Karpas-422 (cell line): ENCODE results near the gene ELFN2. TPM values are rescaled to one million over a fixed set of nuclear protein-coding genes. Genes with fewer than 3 reads are reported as not detected.

Experiments
- DNase-seq: peaks from one replicate; pipeline ENCODE4 v3.0.0-alpha.2; 2015
- H2AFZ ChIP-seq: fragments of 200-600 bp; sonication (generic); 2 replicates; pipeline ENCODE4 v1.6.1; 2014; ENCODE audit warnings: antibody characterized with exemption, low read length, mixed read lengths
- H3K27ac ChIP-seq: fragments of 200-600 bp; sonication (generic); 2 replicates; pipeline ENCODE4 v1.5.1; 2014; ENCODE audit warnings: mild to moderate bottlenecking, low read length, moderate library complexity
- H3K27me3 ChIP-seq: fragments of 200-600 bp; sonication (generic); 2 replicates; pipeline ENCODE4 v1.6.1; 2014; ENCODE audit warnings: low read length, mixed read lengths
- H3K36me3 ChIP-seq: fragments of 200-600 bp; sonication (generic); 2 replicates; pipeline ENCODE4 v1.6.1; 2014; ENCODE audit warnings: low read length, mixed read lengths; ENCODE audit not compliant: insufficient read depth
- H3K4me1 ChIP-seq: fragments of 200-600 bp; sonication (generic); 2 replicates; pipeline ENCODE4 v1.6.1; 2014; ENCODE audit warnings: mild to moderate bottlenecking, low read length, mixed read lengths
- H3K4me2 ChIP-seq: fragments of 200-600 bp; sonication (generic); 2 replicates; pipeline ENCODE4 v1.6.1; 2014; ENCODE audit warnings: low read length, low read depth, mild to moderate bottlenecking; ENCODE audit not compliant: poor library complexity, severe bottlenecking
- H3K4me3 ChIP-seq: fragments of 200-600 bp; sonication (generic); 2 replicates; pipeline ENCODE4 v1.5.1; 2014; ENCODE audit warnings: mild to moderate bottlenecking, antibody characterized with exemption, low read length, mixed read lengths
- H3K79me2 ChIP-seq: fragments of 200-600 bp; sonication (generic); 2 replicates; pipeline ENCODE4 v1.6.1; 2014; ENCODE audit warnings: mild to moderate bottlenecking, low read length, mixed read lengths
- H3K9ac ChIP-seq: fragments of 200-600 bp; sonication (generic); 2 replicates; pipeline ENCODE4 v1.6.0; 2014; ENCODE audit warnings: low read length
- H3K9me2 ChIP-seq: fragments of 200-600 bp; sonication (generic), shearing (Covaris generic); replicated peaks from 2 replicates; pipeline ENCODE4 v1.6.0; 2014; ENCODE audit warnings: mild to moderate bottlenecking, low read length, moderate library complexity; ENCODE audit not compliant: insufficient read depth
- H3K9me3 ChIP-seq: fragments of 300-700, 200-600 bp; sonication (generic); 2 replicates; pipeline ENCODE4 v1.6.1; 2014; ENCODE audit warnings: low read length, mixed read lengths
- H4K20me1 ChIP-seq: fragments of 200-600 bp; sonication (generic); 2 replicates; pipeline ENCODE4 v1.6.1; 2014; ENCODE audit warnings: mild to moderate bottlenecking, antibody characterized with exemption, low read length, low read depth; ENCODE audit not compliant: insufficient read depth
- total RNA-seq: library from RNA; depleted of rRNA; stranded (reverse); fragments of >200 nt; shearing (Covaris generic); gene quantifications from 2 replicates; pipeline ENCODE4 v1.2.3, GENCODE V29; 2014; ENCODE audit warnings: low replicate concordance

The ELFN2 gene
- total RNA-seq, 1 experiment from 2014 or later = not detected

GRCh38 chr22:37358917-37359316, 68.4 kb downstream of the ELFN2 start:
- no peaks in the 10 kb centered on the region for H3K9me3 ChIP-seq
- H4K20me1 ChIP-seq = no peaks in the 10 kb centered on the region
- no peaks in the 10 kb centered on the region for H3K9me2 ChIP-seq
- no peak overlapping the region for H3K27ac ChIP-seq
- H3K9ac ChIP-seq = no peak overlapping the region
- H3K4me3 ChIP-seq = no peak overlapping the region
- no peak overlapping the region for H3K4me2 ChIP-seq
- no peaks in the 10 kb centered on the region for H3K27me3 ChIP-seq
- DNase-seq = no peak
- no peaks in the 10 kb centered on the region for H3K4me1 ChIP-seq
- H3K36me3 ChIP-seq = no peaks in the 10 kb centered on the region
- no peak overlapping the region for H2AFZ ChIP-seq
- H3K79me2 ChIP-seq = no peaks in the 10 kb centered on the region

- DNase-seq = no peak
- Histone ChIP-seq H3K4me3 (no peak overlapping the region), H3K4me2 (no peak overlapping the region), H3K4me1 (no peaks in the 10 kb centered on the region), H3K79me2 (no peaks in the 10 kb centered on the region), H3K9me2 (no peaks in the 10 kb centered on the region), H2AFZ (no peak overlapping the region), H3K27ac (no peak overlapping the region), H3K27me3 (no peaks in the 10 kb centered on the region), H4K20me1 (no peaks in the 10 kb centered on the region), H3K9me3 (no peaks in the 10 kb centered on the region), H3K9ac (no peak overlapping the region), H3K36me3 (no peaks in the 10 kb centered on the region)
Observed at GRCh38 chr22:37358386-37358785, 68.9 kb downstream of the ELFN2 start.

- Histone ChIP-seq H3K27ac (no peak overlapping the region), H3K4me2 (no peak overlapping the region), H3K9me3 (no peaks in the 10 kb centered on the region), H4K20me1 (no peaks in the 10 kb centered on the region), H3K36me3 (no peaks in the 10 kb centered on the region), H3K4me1 (no peaks in the 10 kb centered on the region), H3K27me3 (no peaks in the 10 kb centered on the region), H3K79me2 (no peaks in the 10 kb centered on the region), H3K9me2 (no peaks in the 10 kb centered on the region), H2AFZ (no peak overlapping the region), H3K9ac (no peak overlapping the region), H3K4me3 (no peak overlapping the region)
- no peak for DNase-seq
Observed at GRCh38 chr22:37357446-37358075, 69.7 kb downstream of the ELFN2 start.

GRCh38 chr22:37356922-37357321, 70.4 kb downstream of the ELFN2 start:
- no peak overlapping the region for H3K4me2 ChIP-seq
- DNase-seq = no peak
- H3K9ac ChIP-seq = no peak overlapping the region
- no peak overlapping the region for H3K4me3 ChIP-seq
- H3K79me2 ChIP-seq = no peaks in the 10 kb centered on the region
- H3K27me3 ChIP-seq = no peaks in the 10 kb centered on the region
- H3K27ac ChIP-seq = no peak overlapping the region
- no peaks in the 10 kb centered on the region for H3K4me1 ChIP-seq
- H3K9me2 ChIP-seq = no peaks in the 10 kb centered on the region
- no peaks in the 10 kb centered on the region for H3K9me3 ChIP-seq
- no peaks in the 10 kb centered on the region for H4K20me1 ChIP-seq
- no peak overlapping the region for H2AFZ ChIP-seq
- H3K36me3 ChIP-seq = no peaks in the 10 kb centered on the region

- H3K9me2 ChIP-seq = no peaks in the 10 kb centered on the region
- no peak overlapping the region for H3K9ac ChIP-seq
- no peaks in the 10 kb centered on the region for H3K36me3 ChIP-seq
- no peaks in the 10 kb centered on the region for H3K4me1 ChIP-seq
- no peaks in the 10 kb centered on the region for H3K27me3 ChIP-seq
- H3K4me3 ChIP-seq = no peak overlapping the region
- DNase-seq = no peak
- no peak overlapping the region for H3K4me2 ChIP-seq
- H3K79me2 ChIP-seq = no peaks in the 10 kb centered on the region
- H4K20me1 ChIP-seq = no peaks in the 10 kb centered on the region
- H2AFZ ChIP-seq = no peak overlapping the region
- no peak overlapping the region for H3K27ac ChIP-seq
- H3K9me3 ChIP-seq = no peaks in the 10 kb centered on the region
Observed at GRCh38 chr22:37355174-37355573, 72.1 kb downstream of the ELFN2 start.

- Histone ChIP-seq H3K36me3 (no peaks in the 10 kb centered on the region), H3K4me2 (no peak overlapping the region), H2AFZ (no peak overlapping the region)
Observed at GRCh38 chr22:37354670-37355069, 72.6 kb downstream of the ELFN2 start.

GRCh38 chr22:37354261-37354660, 73.0 kb downstream of the ELFN2 start:
- H4K20me1 ChIP-seq = no peaks in the 10 kb centered on the region

More at GRCh38 chr22:37354670-37355069, 72.6 kb downstream of the ELFN2 start:
- Histone ChIP-seq H3K4me1 (no peaks in the 10 kb centered on the region), H3K9ac (no peak overlapping the region), H3K9me2 (no peaks in the 10 kb centered on the region), H3K4me3 (no peak overlapping the region), H3K9me3 (no peaks in the 10 kb centered on the region), H3K27me3 (no peaks in the 10 kb centered on the region), H3K27ac (no peak overlapping the region), H4K20me1 (no peaks in the 10 kb centered on the region), H3K79me2 (no peaks in the 10 kb centered on the region)
- no peak for DNase-seq

GRCh38 chr22:37353839-37354238, 73.4 kb downstream of the ELFN2 start:
- no peak overlapping the region for H2AFZ ChIP-seq
- H3K79me2 ChIP-seq = no peaks in the 10 kb centered on the region
- no peaks in the 10 kb centered on the region for H3K9me3 ChIP-seq
- no peak overlapping the region for H3K9ac ChIP-seq
- H3K4me1 ChIP-seq = no peaks in the 10 kb centered on the region
- no peak overlapping the region for H3K27ac ChIP-seq
- H3K36me3 ChIP-seq = no peaks in the 10 kb centered on the region
- no peak overlapping the region for H3K4me2 ChIP-seq
- no peaks in the 10 kb centered on the region for H3K27me3 ChIP-seq
- H3K9me2 ChIP-seq = no peaks in the 10 kb centered on the region
- H4K20me1 ChIP-seq = no peaks in the 10 kb centered on the region
- DNase-seq = no peak
- H3K4me3 ChIP-seq = no peak overlapping the region

More at GRCh38 chr22:37354261-37354660, 73.0 kb downstream of the ELFN2 start:
- no peak overlapping the region for H3K4me2 ChIP-seq
- DNase-seq = no peak
- H3K9ac ChIP-seq = no peak overlapping the region
- H3K9me2 ChIP-seq = no peaks in the 10 kb centered on the region
- H3K79me2 ChIP-seq = no peaks in the 10 kb centered on the region
- no peaks in the 10 kb centered on the region for H3K36me3 ChIP-seq
- no peaks in the 10 kb centered on the region for H3K9me3 ChIP-seq
- no peaks in the 10 kb centered on the region for H3K4me1 ChIP-seq
- H3K4me3 ChIP-seq = no peak overlapping the region
- no peak overlapping the region for H3K27ac ChIP-seq
- no peak overlapping the region for H2AFZ ChIP-seq
- no peaks in the 10 kb centered on the region for H3K27me3 ChIP-seq
